Natural killer cell (primary cell): Measurements from ENCODE around the gene HOXD1. TPM values are rescaled to one million over a fixed set of nuclear protein-coding genes. Genes with fewer than 3 reads are reported as not detected.

Experiments
- ATAC-seq, 3 donors: fragments of 150-1000 bp in 2 of 3; fragments of 200-7000 bp in 1 of 3; cut with Tn5 transposase; 1 replicate in 1 of 3; 2 replicates in 2 of 3; pipeline ENCODE4 v1.10.0; 2021; ENCODE audit warnings: mild to moderate bottlenecking in 2 of 3, moderate library complexity in 2 of 3
- DNase-seq, 2 donors: peaks; one replicate each; pipeline versions ENCODE4 v3.0.0 to v3.0.0-alpha.2; 2013 to 2021; ENCODE audit warnings: mixed read lengths in 1 of 2
- H3K27ac ChIP-seq: one replicate; pipeline ENCODE4 v1.5.1; 2013; ENCODE audit warnings: mild to moderate bottlenecking, low read length
- H3K27me3 ChIP-seq: one replicate; pipeline ENCODE4 v1.6.1; 2013; ENCODE audit warnings: low read length; ENCODE audit not compliant: control insufficient read depth, insufficient read depth
- H3K36me3 ChIP-seq: one replicate; pipeline ENCODE4 v1.6.1; 2013; ENCODE audit warnings: low read length; ENCODE audit not compliant: control insufficient read depth, insufficient read depth
- H3K4me1 ChIP-seq: one replicate; pipeline ENCODE4 v1.6.1; 2013; ENCODE audit warnings: low read length; ENCODE audit not compliant: control insufficient read depth, insufficient read depth
- H3K4me3 ChIP-seq: one replicate; pipeline ENCODE4 v1.5.1; 2013; ENCODE audit warnings: low read length
- H3K9me3 ChIP-seq: one replicate; pipeline ENCODE4 v1.6.1; 2013; ENCODE audit warnings: low read length; ENCODE audit not compliant: control insufficient read depth, insufficient read depth
- H3K27ac Mint-ChIP-seq, 2 donors: one replicate each; pipeline ENCODE4 v1.8.0; 2022; ENCODE audit warnings: mild to moderate bottlenecking in 2 of 2, mixed read lengths in 2 of 2, moderate library complexity in 1 of 2
- H3K27me3 Mint-ChIP-seq, 2 donors: one replicate each; pipeline ENCODE4 v1.8.0; 2022; ENCODE audit warnings: low read depth in 2 of 2, mixed read lengths in 2 of 2
- H3K36me3 Mint-ChIP-seq: one replicate; pipeline ENCODE4 v1.8.0; 2022; ENCODE audit warnings: mixed read lengths
- H3K4me1 Mint-ChIP-seq, 2 donors: one replicate each; pipeline ENCODE4 v1.8.0; 2022; ENCODE audit warnings: mixed read lengths in 2 of 2
- H3K4me3 Mint-ChIP-seq: one replicate; pipeline ENCODE4 v1.8.0; 2022; ENCODE audit warnings: mild to moderate bottlenecking, moderate library complexity, mixed read lengths
- H3K9me3 Mint-ChIP-seq, 2 donors: one replicate each; pipeline ENCODE4 v1.8.0; 2022; ENCODE audit warnings: mixed read lengths in 2 of 2
- WGBS: methylation state at CpG from one replicate; pipeline ENCODE4 v1.1.7; 2013; ENCODE audit warnings: missing lambda C conversion rate; ENCODE audit not compliant: insufficient coverage; 5-methylcytosine and 5-hydroxymethylcytosine counted together
- intact Hi-C: fragments of 100-400 bp; cut with micrococcal nuclease; formaldehyde crosslinking; loops from one replicate; pipeline ENCODE4 v1.14.2; 2022
- total RNA-seq, 4 donors: library from RNA; stranded (reverse); fragments of 120-200 nt in 1 of 4; gene quantifications; one replicate each; pipeline versions ENCODE4 v1.2.3 to v1.2.4, GENCODE V29; 2013 to 2022
- TF ChIP-seq, protein P1 (sequence below): fragments of 200-600 bp; IDR thresholded peaks from one replicate; pipeline ENCODE4 v1.8.0; 2022; ENCODE audit warnings: antibody characterized with exemption

Gene HOXD1
- total RNA-seq, 3 donors from 2014 or later (not counting 1 experiment from before 2014, with no cell fraction given) = 0.12 TPM; not detected in 2

DNA sequence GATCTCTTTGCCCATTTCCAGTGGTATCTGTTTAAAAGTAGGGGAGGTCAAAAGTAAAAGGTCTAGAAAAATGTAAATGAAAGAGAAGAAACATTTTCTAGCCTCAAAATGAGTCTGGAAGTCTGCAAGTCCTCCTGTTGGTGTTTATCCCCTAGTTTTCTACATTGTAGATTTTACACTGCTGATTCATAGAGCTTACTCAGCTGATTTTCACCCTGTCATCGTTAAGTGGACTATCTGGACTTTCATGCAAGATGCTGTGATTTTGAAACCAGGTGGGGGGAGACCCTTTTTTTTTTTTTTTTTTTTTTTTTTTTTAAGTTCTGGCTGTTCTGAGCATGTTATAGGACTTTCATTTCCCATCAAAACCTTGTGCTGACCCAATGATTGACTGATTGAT, 21.1 kb upstream of the HOXD1 start:
- TF ChIP-seq, protein P1, sequence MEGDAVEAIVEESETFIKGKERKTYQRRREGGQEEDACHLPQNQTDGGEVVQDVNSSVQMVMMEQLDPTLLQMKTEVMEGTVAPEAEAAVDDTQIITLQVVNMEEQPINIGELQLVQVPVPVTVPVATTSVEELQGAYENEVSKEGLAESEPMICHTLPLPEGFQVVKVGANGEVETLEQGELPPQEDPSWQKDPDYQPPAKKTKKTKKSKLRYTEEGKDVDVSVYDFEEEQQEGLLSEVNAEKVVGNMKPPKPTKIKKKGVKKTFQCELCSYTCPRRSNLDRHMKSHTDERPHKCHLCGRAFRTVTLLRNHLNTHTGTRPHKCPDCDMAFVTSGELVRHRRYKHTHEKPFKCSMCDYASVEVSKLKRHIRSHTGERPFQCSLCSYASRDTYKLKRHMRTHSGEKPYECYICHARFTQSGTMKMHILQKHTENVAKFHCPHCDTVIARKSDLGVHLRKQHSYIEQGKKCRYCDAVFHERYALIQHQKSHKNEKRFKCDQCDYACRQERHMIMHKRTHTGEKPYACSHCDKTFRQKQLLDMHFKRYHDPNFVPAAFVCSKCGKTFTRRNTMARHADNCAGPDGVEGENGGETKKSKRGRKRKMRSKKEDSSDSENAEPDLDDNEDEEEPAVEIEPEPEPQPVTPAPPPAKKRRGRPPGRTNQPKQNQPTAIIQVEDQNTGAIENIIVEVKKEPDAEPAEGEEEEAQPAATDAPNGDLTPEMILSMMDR = no peak
- DNase-seq (no peak), ATAC-seq (no peak)
- Histone ChIP-seq H3K4me1 (no peaks in the 10 kb centered on the region), H3K36me3 (no peaks in the 10 kb centered on the region), H3K4me3 (no peak overlapping the region), H3K9me3 (peaks cover 7% of the 10 kb centered on the region), H3K27me3 (peaks cover 62% of the 10 kb centered on the region), H3K27ac (no peak overlapping the region)
- Mint-ChIP-seq H3K4me1 (peaks cover 0 to 8% of the 10 kb centered on the region in 2 donors), H3K36me3 (peaks cover 14% of the 10 kb centered on the region), H3K27me3 (peaks cover 62 to 68% of the 10 kb centered on the region in 2 donors), H3K27ac (no peak overlapping the region), H3K9me3 (peaks cover 0 to 2% of the 10 kb centered on the region in 2 donors), H3K4me3 (no peak overlapping the region)
- intact Hi-C loops = no loop called here
- WGBS = 88% methylated on average over 1 of the region's 1 CpG

DNA sequence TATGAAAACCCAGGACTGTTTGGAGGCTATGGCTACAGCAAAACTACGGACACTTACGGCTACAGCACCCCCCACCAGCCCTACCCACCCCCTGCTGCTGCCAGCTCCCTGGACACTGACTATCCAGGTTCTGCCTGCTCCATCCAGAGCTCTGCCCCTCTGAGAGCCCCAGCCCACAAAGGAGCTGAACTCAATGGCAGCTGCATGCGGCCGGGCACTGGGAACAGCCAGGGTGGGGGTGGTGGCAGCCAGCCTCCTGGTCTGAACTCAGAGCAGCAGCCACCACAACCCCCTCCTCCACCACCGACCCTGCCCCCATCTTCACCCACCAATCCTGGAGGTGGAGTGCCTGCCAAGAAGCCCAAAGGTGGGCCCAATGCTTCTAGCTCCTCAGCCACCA, 19.3 kb upstream of the HOXD1 start:
- Mint-ChIP-seq H3K9me3 (peaks cover 0 to under 1% of the 10 kb centered on the region in 2 donors), H3K4me1 (peaks cover 0 to 2% of the 10 kb centered on the region in 2 donors), H3K27me3 (peaks cover 67% of the 10 kb centered on the region in 2 donors), H3K4me3 (no peak overlapping the region), H3K36me3 (peaks cover 8% of the 10 kb centered on the region), H3K27ac (no peak overlapping the region)
- TF ChIP-seq, protein P1 = no peak
- Histone ChIP-seq H3K4me1 (no peaks in the 10 kb centered on the region), H3K4me3 (no peak overlapping the region), H3K36me3 (no peaks in the 10 kb centered on the region), H3K9me3 (peaks cover 3% of the 10 kb centered on the region), H3K27me3 (peaks cover 61% of the 10 kb centered on the region), H3K27ac (no peak overlapping the region)
- WGBS = 66% methylated on average over 5 of the region's 5 CpGs
- no peak for ATAC-seq
- DNase-seq = no peak
- intact Hi-C loops = no loop called here

DNA sequence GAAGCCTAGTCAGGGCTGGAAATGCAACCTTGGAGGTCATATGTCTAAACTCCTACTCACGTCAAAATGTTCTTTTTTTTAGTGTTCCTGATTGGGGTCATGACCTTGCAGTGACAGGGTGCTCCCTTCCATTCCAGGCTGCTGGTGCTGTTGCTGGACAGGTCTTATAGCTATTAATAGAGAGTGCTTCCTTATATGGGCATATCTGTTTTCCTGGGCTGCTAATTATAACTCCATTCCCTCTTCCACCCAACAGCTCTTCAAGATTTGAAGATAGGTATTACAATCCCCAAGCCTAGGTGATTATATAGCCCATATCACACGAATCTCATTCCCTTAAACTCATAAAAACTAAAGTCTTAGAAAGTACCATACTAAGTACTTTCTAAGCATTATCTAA, 18.8 kb upstream of the HOXD1 start:
- DNase-seq (no peak), ATAC-seq (no peak)
- Histone ChIP-seq H3K9me3 (peaks cover 3% of the 10 kb centered on the region), H3K27ac (no peak overlapping the region), H3K4me1 (no peaks in the 10 kb centered on the region), H3K4me3 (no peak overlapping the region), H3K36me3 (no peaks in the 10 kb centered on the region), H3K27me3 (peaks cover 60% of the 10 kb centered on the region)
- Mint-ChIP-seq H3K36me3 (peaks cover 5% of the 10 kb centered on the region), H3K27me3 (peaks cover 66 to 67% of the 10 kb centered on the region in 2 donors), H3K4me3 (no peak overlapping the region), H3K27ac (no peak overlapping the region), H3K4me1 (no peaks in the 10 kb centered on the region), H3K9me3 (no peaks in the 10 kb centered on the region)
- intact Hi-C loops = no loop called here
- WGBS = 88% methylated on average over 1 of the region's 2 CpGs
- TF ChIP-seq, protein P1 = no peak

DNA sequence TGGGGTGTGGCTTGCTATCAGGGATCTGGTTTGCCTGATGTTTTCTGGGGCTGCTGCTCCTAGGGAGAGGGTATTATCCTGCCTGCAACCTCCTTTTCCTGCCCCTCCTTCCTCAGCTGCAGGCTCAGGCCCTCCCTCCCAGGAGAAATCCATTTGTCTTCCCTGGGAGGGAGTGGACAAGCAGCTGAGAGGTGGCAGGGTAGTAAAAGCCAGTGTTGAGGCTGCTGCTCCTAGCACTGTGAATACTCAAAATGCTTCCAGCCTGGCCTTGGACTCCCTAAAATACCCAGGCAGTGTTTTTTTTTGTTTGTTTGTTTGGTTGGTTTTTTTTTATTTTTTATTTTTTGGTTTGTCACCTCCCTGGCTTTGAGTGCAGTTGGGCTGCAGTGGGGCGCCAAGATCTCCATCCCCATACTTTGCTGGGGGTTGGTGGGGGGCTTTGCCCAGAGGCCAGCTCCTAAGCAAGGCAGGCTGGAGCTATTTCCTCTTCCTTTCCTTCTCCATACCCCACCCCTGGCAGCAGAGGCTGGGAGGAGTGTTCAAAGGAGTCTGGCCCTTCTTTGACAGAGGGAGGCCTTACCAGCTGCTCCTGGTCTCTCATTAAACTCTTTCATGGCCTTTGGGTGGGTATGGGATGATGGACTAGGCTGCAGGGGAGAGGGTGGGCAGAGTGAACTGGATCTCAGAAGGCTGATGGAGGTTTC, 17.7 kb upstream of the HOXD1 start:
- Histone ChIP-seq H3K4me1 (no peaks in the 10 kb centered on the region), H3K27ac (no peak overlapping the region), H3K27me3 (peaks cover 57% of the 10 kb centered on the region), H3K36me3 (no peaks in the 10 kb centered on the region), H3K4me3 (no peak overlapping the region), H3K9me3 (no peaks in the 10 kb centered on the region)
- intact Hi-C loops = no loop called here
- WGBS = no CpG with 5 or more reads among the region's 1 CpG
- Mint-ChIP-seq H3K27ac (no peak overlapping the region), H3K9me3 (no peaks in the 10 kb centered on the region), H3K27me3 (peaks cover 67 to 75% of the 10 kb centered on the region in 2 donors), H3K36me3 (peaks cover 5% of the 10 kb centered on the region), H3K4me1 (no peaks in the 10 kb centered on the region), H3K4me3 (no peak overlapping the region)
- TF ChIP-seq, protein P1 = no peak
- ATAC-seq (no peak), DNase-seq (no peak)
